H1 (cell line): ENCODE data around the gene VPS51. TPM values are rescaled to one million over a fixed set of nuclear protein-coding genes. Genes with fewer than 3 reads are reported as not detected.

ENCODE experiments used
- TAF7 ChIP-seq: optimal IDR thresholded peaks from 2 replicates; pipeline ENCODE3; 2011; ENCODE audit warnings: low read depth, mild to moderate bottlenecking, inconsistent platforms, low read length, moderate library complexity, borderline replicate concordance
- polyA plus RNA-seq, 7 experiments: library from polyadenylated mRNA; depleted of rRNA in 3 of 7; stranded (reverse) in 5 of 7; unstranded in 2 of 7; fragments of >200 nt in 5 of 7; fragments of 200-250 nt in 2 of 7; gene quantifications; 1 replicate in 5 of 7; 2 replicates in 1 of 7; 4 replicates in 1 of 7; pipeline versions ENCODE4 v1.2.1 to v1.2.3, GENCODE V29; 2011 to 2013; ENCODE audit warnings: missing spikeins in 2 of 7, mixed read lengths in 2 of 7
- total RNA-seq: library from RNA; stranded (reverse); fragmentation: NEBNext Ultra II Directional; extraction: Animal tissue kit (Norgen Biotek cat#: 25700); gene quantifications from 2 replicates; pipeline ENCODE4 v1.2.1, GENCODE V29; 2021

VPS51 gene
- total and polyA plus RNA-seq, 2 of the 8 experiments (the other 6 are each of a cell fraction or from before 2014, with no cell fraction given): 97.4 to 142 TPM

GRCh38 chr11:65132238-65132987 lies 36.4 kb downstream of the VPS51 start (continued):
- TF ChIP-seq TAF7: no peak
